ENCODE results near the gene CYFIP2.
"Not testable (repeated sequence)": the region's sequence is repeated elsewhere in the genome, so short reads cannot be mapped to it uniquely, and the experiment has no call there.

Gene CYFIP2

GRCh38 chr5:157265714-157266285 is at the start of gene CYFIP2:
TSS of gene CYFIP2 (plus strand) at chr5:157266123. CDS start at chr5:157285362, 19,239 bp downstream.
- peak; percentile 80 for DNase-seq

- no peak for DNase-seq
These were observed 49.4 kb upstream of the CYFIP2 start for GRCh38 chr5:157216391-157217142.

GRCh38 chr5:157217289-157218024 is 48.5 kb upstream of the CYFIP2 start:
- no peak for DNase-seq

GRCh38 chr5:157219491-157220271 is 46.2 kb upstream of the CYFIP2 start:
- DNase-seq, result no peak

GRCh38 chr5:157221959-157222358 is 44.0 kb upstream of the CYFIP2 start:
- DNase-seq, result no peak

GRCh38 chr5:157222506-157223230 is 43.3 kb upstream of the CYFIP2 start:
- DNase-seq, result no peak

- DNase-seq, result no peak
These were observed 40.2 kb upstream of the CYFIP2 start for GRCh38 chr5:157225469-157226422.

GRCh38 chr5:157230610-157231009 is 35.3 kb upstream of the CYFIP2 start:
- no peak for DNase-seq

- DNase-seq, result no peak
These were observed 33.2 kb upstream of the CYFIP2 start for GRCh38 chr5:157232706-157233105.

- no peak for DNase-seq
These were observed 32.4 kb upstream of the CYFIP2 start for GRCh38 chr5:157233515-157233914.

- DNase-seq, result no peak
These were observed 29.5 kb upstream of the CYFIP2 start for GRCh38 chr5:157236423-157236822.

GRCh38 chr5:157241483-157241882 is 24.4 kb upstream of the CYFIP2 start:
- no peak for DNase-seq

GRCh38 chr5:157244704-157245103 is 21.2 kb upstream of the CYFIP2 start:
- DNase-seq, result not testable (repeated sequence)

- DNase-seq, result peak; percentile 33
These were observed 20.4 kb upstream of the CYFIP2 start for GRCh38 chr5:157245476-157245875.

GRCh38 chr5:157245886-157246285 is 20.0 kb upstream of the CYFIP2 start:
- DNase-seq, result no peak

- no peak for DNase-seq
These were observed 18.7 kb upstream of the CYFIP2 start for GRCh38 chr5:157247267-157247666.

- DNase-seq, result no peak
These were observed 17.0 kb upstream of the CYFIP2 start for GRCh38 chr5:157248821-157249470.

GRCh38 chr5:157252711-157253465 is 13.0 kb upstream of the CYFIP2 start:
- DNase-seq, result no peak

- DNase-seq, result peak; percentile 37
These were observed 12.4 kb upstream of the CYFIP2 start for GRCh38 chr5:157253547-157253946.

- no peak for DNase-seq
These were observed 7.5 kb upstream of the CYFIP2 start for GRCh38 chr5:157258450-157258849.

Measured in NCI-H146 (cell line).